Fibroblast of villous mesenchyme (primary cell): ENCODE measurements around the gene PDCD10. TPM values are rescaled to one million over a fixed set of nuclear protein-coding genes. Genes with fewer than 3 reads are reported as not detected.

Source experiments
- DNase-seq: peaks from one replicate; pipeline ENCODE4 v3.0.0-alpha.2; 2010; ENCODE audit warnings: low read depth
- H3K4me3 ChIP-seq: 2 replicates; pipeline ENCODE4 v1.5.1; 2011; ENCODE audit warnings: low read depth, mild to moderate bottlenecking, low read length
- CTCF ChIP-seq: IDR thresholded peaks from 2 replicates; pipeline ENCODE4 v1.5.1; 2012; ENCODE audit warnings: low read depth, mild to moderate bottlenecking, low read length; ENCODE audit not compliant: insufficient read depth
- total RNA-seq: library from RNA; depleted of rRNA; stranded (reverse); fragments of >200 nt; gene quantifications from 2 replicates; pipeline ENCODE4 v1.2.3, GENCODE V29; 2012

The PDCD10 gene
- total RNA-seq, 1 donor = 79.9 TPM

GRCh38 chr3:167735233-167736138 lies 794 bp upstream of the PDCD10 start, which contains the start of gene SERPINI1:
Gene SERPINI1 (plus strand): TSS chr3:167735721. CDS start chr3:167789129, 53,408 bp downstream.
- no peak for TF ChIP-seq CTCF
- DNase-seq = peak; percentile 90
- H3K4me3 ChIP-seq = peak within 1 kb of the TSS; percentile 98

GRCh38 chr3:167733961-167734497 lies 663 bp downstream of the PDCD10 start:
- H3K4me3 ChIP-seq = peak overlapping the region; percentile 98
- no peak for TF ChIP-seq CTCF
- DNase-seq = peak; percentile 53

GRCh38 chr3:167732313-167733065 lies 2.2 kb downstream of the PDCD10 start:
- no peak overlapping the region for H3K4me3 ChIP-seq
- no peak for TF ChIP-seq CTCF
- DNase-seq = peak; percentile 10

GRCh38 chr3:167731393-167731792 lies 3.3 kb downstream of the PDCD10 start:
- no peak for DNase-seq
- no peak overlapping the region for H3K4me3 ChIP-seq
- no peak for TF ChIP-seq CTCF

GRCh38 chr3:167729591-167729990 lies 5.1 kb downstream of the PDCD10 start:
- no peak for TF ChIP-seq CTCF
- no peak overlapping the region for H3K4me3 ChIP-seq
- peak; percentile 13 for DNase-seq

- no peak overlapping the region for H3K4me3 ChIP-seq
- DNase-seq = no peak
- TF ChIP-seq CTCF = no peak
These were observed 5.9 kb downstream of the PDCD10 start for GRCh38 chr3:167728632-167729323.
